MV-4-11 (cell line): Measurements from ENCODE around the gene LRRC74B.
"Not testable (repeated sequence)": the region's sequence is repeated elsewhere in the genome, so short reads cannot be mapped to it uniquely, and the experiment has no call there.

Source experiments
- DNase-seq: peaks from one replicate; lab custom pipeline; 2025; lab: John Stamatoyannopoulos, UW

LRRC74B gene

GRCh38 chr22:21045585-21046294, at the start of gene LRRC74B:
TSS of gene LRRC74B (plus strand) at chr22:21045946. CDS start at chr22:21045987, 41 bp downstream.
- DNase-seq, result peak; percentile 87

- DNase-seq, result no peak
Observed at GRCh38 chr22:20996031-20996410, 49.7 kb upstream of the LRRC74B start.

- DNase-seq, result no peak
Observed at GRCh38 chr22:20996598-20997535, 48.9 kb upstream of the LRRC74B start.

- DNase-seq, result no peak
Observed at GRCh38 chr22:20997536-20998257, 48.0 kb upstream of the LRRC74B start.

GRCh38 chr22:20998411-20999336, 47.1 kb upstream of the LRRC74B start:
- DNase-seq, result no peak

- no peak for DNase-seq
Observed at GRCh38 chr22:20999350-21000206, 46.2 kb upstream of the LRRC74B start.

GRCh38 chr22:21000207-21000986, 45.3 kb upstream of the LRRC74B start:
- no peak for DNase-seq

- no peak for DNase-seq
Observed at GRCh38 chr22:21000987-21001600, 44.7 kb upstream of the LRRC74B start.

GRCh38 chr22:21001601-21002325, 44.0 kb upstream of the LRRC74B start, which contains the start of gene THAP7:
TSS of gene THAP7 (minus strand) at chr22:21002118. CDS start at chr22:21001911, 207 bp downstream.
- DNase-seq, result peak; percentile 93

- DNase-seq, result no peak
Observed at GRCh38 chr22:21003782-21004181, 42.0 kb upstream of the LRRC74B start.

GRCh38 chr22:21009208-21009607, 36.5 kb upstream of the LRRC74B start:
- DNase-seq, result not testable (repeated sequence)

- peak; percentile 24 for DNase-seq
Observed at GRCh38 chr22:21009638-21010425, 35.9 kb upstream of the LRRC74B start.

GRCh38 chr22:21010426-21011113, 35.2 kb upstream of the LRRC74B start:
- no peak for DNase-seq

- DNase-seq, result no peak
Observed at GRCh38 chr22:21012446-21013407, 33.0 kb upstream of the LRRC74B start.

- no peak for DNase-seq
Observed at GRCh38 chr22:21013657-21014201, 32.0 kb upstream of the LRRC74B start.
